Keratinocyte (primary cell): ENCODE measurements around the gene TVP23A.

Experiments used
- EZH2 ChIP-seq: IDR thresholded peaks from one replicate; pipeline ENCODE4 v1.6.1; 2012; ENCODE audit warnings: inconsistent platforms, mild to moderate bottlenecking, low read length, moderate library complexity
- TF ChIP-seq, protein P1 (sequence below), 3 experiments: IDR thresholded peaks in 1 of 3; conservative IDR thresholded peaks in 1 of 3; optimal IDR thresholded peaks in 1 of 3; 2 replicates in 2 of 3; 3 replicates in 1 of 3; pipeline versions ENCODE3 to v1.5.1; 2011; ENCODE audit warnings: low read length in 3 of 3, mild to moderate bottlenecking in 3 of 3, moderate library complexity in 2 of 3, control low read depth in 1 of 3, inconsistent platforms in 1 of 3; ENCODE audit not compliant: insufficient read depth in 2 of 3; ENCODE audit errors: extremely low read depth in 1 of 3

- TF ChIP-seq, protein P1, sequence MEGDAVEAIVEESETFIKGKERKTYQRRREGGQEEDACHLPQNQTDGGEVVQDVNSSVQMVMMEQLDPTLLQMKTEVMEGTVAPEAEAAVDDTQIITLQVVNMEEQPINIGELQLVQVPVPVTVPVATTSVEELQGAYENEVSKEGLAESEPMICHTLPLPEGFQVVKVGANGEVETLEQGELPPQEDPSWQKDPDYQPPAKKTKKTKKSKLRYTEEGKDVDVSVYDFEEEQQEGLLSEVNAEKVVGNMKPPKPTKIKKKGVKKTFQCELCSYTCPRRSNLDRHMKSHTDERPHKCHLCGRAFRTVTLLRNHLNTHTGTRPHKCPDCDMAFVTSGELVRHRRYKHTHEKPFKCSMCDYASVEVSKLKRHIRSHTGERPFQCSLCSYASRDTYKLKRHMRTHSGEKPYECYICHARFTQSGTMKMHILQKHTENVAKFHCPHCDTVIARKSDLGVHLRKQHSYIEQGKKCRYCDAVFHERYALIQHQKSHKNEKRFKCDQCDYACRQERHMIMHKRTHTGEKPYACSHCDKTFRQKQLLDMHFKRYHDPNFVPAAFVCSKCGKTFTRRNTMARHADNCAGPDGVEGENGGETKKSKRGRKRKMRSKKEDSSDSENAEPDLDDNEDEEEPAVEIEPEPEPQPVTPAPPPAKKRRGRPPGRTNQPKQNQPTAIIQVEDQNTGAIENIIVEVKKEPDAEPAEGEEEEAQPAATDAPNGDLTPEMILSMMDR (optimal IDR thresholded peaks at IDR 0.05 in 1 of 3, IDR thresholded peaks at IDR 0.05 in 1 of 3, conservative IDR thresholded peaks at IDR 0.05 in 1 of 3; ENCODE audit: extremely low read depth in 1 of 3, insufficient read depth in 2 of 3, low read length in 3 of 3): no peak
- no peak for TF ChIP-seq EZH2
These were observed 5.5 kb downstream of the TVP23A start for GRCh38 chr16:10813099-10813455.
